Measurements from ENCODE around the gene ACAA2.

Gene ACAA2

DNA sequence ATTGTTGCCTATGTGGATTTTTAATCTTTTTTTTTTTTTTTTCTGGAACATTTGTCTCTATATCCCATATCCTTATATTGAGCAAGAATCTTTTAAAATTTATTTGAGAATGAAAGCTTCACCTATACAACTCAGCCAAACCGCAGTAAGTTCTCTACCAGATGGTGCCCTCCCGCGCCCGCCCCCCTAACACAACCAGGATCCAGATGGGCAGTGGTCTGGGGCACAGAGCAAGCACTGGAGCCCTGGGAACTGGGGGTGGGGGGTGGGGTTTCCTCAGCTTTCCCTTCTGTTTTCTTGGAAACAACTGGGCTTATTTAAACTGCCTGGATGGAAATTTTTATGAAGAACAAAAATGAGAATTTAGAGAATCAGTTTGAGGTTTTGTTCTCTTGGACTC, 74.6 kb downstream of the ACAA2 start:
- no peak for DNase-seq

DNA sequence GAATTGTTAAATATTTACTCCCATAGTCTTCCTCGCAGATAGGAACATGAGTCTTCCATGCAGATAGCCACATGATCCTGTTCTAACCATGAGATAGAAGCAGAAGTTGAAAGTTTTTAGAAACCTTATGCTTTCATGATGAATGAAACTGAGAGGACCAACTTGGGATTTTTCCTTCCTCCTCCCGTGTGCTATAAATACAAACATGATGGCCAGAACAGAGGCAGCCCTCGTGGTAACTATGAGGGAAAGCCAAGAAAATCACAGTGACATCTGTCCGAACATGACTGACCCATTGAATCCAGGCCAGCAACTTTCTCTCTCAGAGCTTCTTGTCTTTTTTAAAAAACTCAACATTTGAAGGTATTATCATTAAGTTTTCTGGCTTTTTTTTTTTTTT, 78.5 kb downstream of the ACAA2 start:
- DNase-seq: no peak

DNA sequence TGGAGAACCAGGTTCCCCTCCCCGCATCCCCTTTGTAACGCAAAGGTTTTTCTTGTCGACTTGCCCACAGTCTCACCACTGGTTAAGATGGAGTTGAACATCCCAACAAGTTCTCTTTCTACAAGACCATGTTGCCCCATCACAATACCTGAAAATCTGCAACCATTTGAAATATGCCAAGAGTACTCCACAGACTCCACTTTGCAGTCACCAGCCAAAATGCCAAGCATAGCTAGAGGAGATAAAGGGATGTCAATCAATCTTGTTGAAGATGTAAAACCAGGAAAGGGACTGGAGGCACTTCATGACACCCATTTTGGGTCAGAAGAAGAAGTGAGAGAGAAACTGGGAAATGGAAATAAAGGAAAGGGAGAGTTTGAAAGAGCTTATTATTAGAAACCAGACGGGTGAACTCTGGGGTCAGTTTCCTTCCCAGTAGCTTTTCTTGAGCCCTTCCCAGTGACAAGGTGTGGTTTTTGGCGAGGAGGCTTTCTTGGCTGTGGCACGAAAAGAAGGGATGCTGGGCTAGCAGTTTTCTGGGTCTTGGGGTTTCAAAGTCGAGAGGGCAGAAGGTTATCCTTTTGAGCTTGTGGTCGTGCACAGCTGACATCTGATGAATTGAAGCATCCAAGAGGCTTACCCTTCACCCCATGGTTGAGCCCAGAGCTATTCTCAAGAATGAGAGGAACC, 79.3 kb downstream of the ACAA2 start:
- no peak for DNase-seq

DNA sequence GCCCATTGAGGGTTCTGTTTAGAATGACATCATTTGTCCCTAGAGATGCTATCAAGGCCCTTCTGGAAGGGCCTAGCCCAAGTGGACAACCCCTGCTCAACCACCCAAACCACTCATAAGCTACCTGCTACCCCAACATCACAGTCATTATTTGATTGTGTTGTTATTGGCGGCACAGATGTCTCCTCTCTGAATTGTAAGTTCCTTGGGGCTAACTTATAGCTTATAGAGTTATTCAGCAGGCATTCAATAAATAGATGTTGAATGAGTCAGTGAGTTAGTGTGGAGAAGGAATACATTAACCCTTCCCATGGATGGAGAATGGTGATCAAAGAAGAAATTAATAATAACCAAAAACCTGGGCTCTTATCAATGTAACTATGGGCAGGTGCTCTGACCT, 80.0 kb downstream of the ACAA2 start:
- no peak for DNase-seq
